ENCODE data around the gene HBB. TPM values are rescaled to one million over a fixed set of nuclear protein-coding genes. Genes with fewer than 3 reads are reported as not detected.

HBB gene
- total and polyA plus RNA-seq, 4 donors: 5.7 to 3,950 (median 50.2) TPM

- Histone ChIP-seq H3K9me3 (ENCODE audit: control insufficient read depth in 4 of 4, low read length in 3 of 4) (peaks cover 0 to 3% (median 1%) of the 10 kb centered on the region in 4 donors), H3K9ac (ENCODE audit: low read depth in 1 of 2, low read length in 2 of 2) (no peak overlapping the region), H3K4me3 (ENCODE audit: low read depth in 1 of 3, low read length in 3 of 3) (no peak overlapping the region), H3K27ac (ENCODE audit: low read depth in 1 of 2, low read length in 2 of 2) (no peak overlapping the region), H3K36me3 (ENCODE audit: control insufficient read depth in 4 of 4, insufficient read depth in 3 of 4, low read depth in 1 of 4, low read length in 3 of 4) (no peaks in the 10 kb centered on the region), H3K27me3 (ENCODE audit: control insufficient read depth in 4 of 4, insufficient read depth in 4 of 4, low read length in 3 of 4) (peaks cover 0 to 5% (median 0%) of the 10 kb centered on the region in 4 donors), H3K4me1 (ENCODE audit: control insufficient read depth in 4 of 4, insufficient read depth in 4 of 4, low read length in 3 of 4) (no peaks in the 10 kb centered on the region)
- DNase-seq (ENCODE audit: low spot score): no peak
- TF ChIP-seq EGR1 (IDR thresholded peaks at IDR 0.05; ENCODE audit: low read depth in 2 of 2) (no peak), ATF3 (IDR thresholded peaks at IDR 0.05) (no peak), REST (IDR thresholded peaks at IDR 0.05) (no peak), HNF4A (conservative IDR thresholded peaks at IDR 0.05) (no peak), FOXA1 (IDR thresholded peaks at IDR 0.05) (no peak)
- 15% methylated on average over 1 of the region's 1 CpG for WGBS
Measured at GRCh38 chr11:5192738-5193137, 34.1 kb downstream of the HBB start.

GRCh38 chr11:5188201-5188600 lies 38.7 kb downstream of the HBB start:
- TF ChIP-seq NR2F2 (IDR thresholded peaks at IDR 0.05) (no peak), TAF1 (conservative IDR thresholded peaks at IDR 0.05) (no peak), HNF4A (conservative IDR thresholded peaks at IDR 0.05) (no peak), EGR1 (IDR thresholded peaks at IDR 0.05; ENCODE audit: low read depth in 2 of 2) (no peak), FOXA2 (IDR thresholded peaks at IDR 0.05) (no peak), MAX (IDR thresholded peaks at IDR 0.05) (no peak), CTCF (IDR thresholded peaks at IDR 0.05; ENCODE audit: low read depth, low read length, missing input control) (no peak), GABPA (IDR thresholded peaks at IDR 0.05 in 1 of 2, conservative IDR thresholded peaks at IDR 0.05 in 1 of 2) (no peak), HNF4G (IDR thresholded peaks at IDR 0.05) (no peak), RAD21 (IDR thresholded peaks at IDR 0.05) (no peak), FOXA1 (IDR thresholded peaks at IDR 0.05) (no peak), SP1 (IDR thresholded peaks at IDR 0.05) (no peak), RXRA (IDR thresholded peaks at IDR 0.05) (no peak), JUND (IDR thresholded peaks at IDR 0.05) (no peak)
- Histone ChIP-seq H3K27ac (ENCODE audit: low read depth in 1 of 2, low read length in 2 of 2) (no peak overlapping the region), H3K27me3 (ENCODE audit: control insufficient read depth in 4 of 4, insufficient read depth in 4 of 4, low read length in 3 of 4) (no peaks in the 10 kb centered on the region), H3K4me1 (ENCODE audit: control insufficient read depth in 4 of 4, insufficient read depth in 4 of 4, low read length in 3 of 4) (no peaks in the 10 kb centered on the region), H3K36me3 (ENCODE audit: control insufficient read depth in 4 of 4, insufficient read depth in 3 of 4, low read depth in 1 of 4, low read length in 3 of 4) (no peaks in the 10 kb centered on the region), H3K4me3 (ENCODE audit: low read depth in 1 of 3, low read length in 3 of 3) (no peak overlapping the region), H3K9ac (ENCODE audit: low read depth in 1 of 2, low read length in 2 of 2) (no peak overlapping the region), H3K9me3 (ENCODE audit: control insufficient read depth in 4 of 4, low read length in 3 of 4) (peaks cover 0 to 3% (median 0%) of the 10 kb centered on the region in 4 donors)
- 90% methylated on average over 2 of the region's 2 CpGs for WGBS
- DNase-seq (ENCODE audit: low spot score): no peak

Measured in liver (tissue), 9 donors.